HG03442 (cell line): ENCODE measurements around the gene CPA4.
"Not testable (repeated sequence)": the region's sequence is repeated elsewhere in the genome, so short reads cannot be mapped to it uniquely, and the experiment has no call there.

Experiments
- ATAC-seq: cut with Tn5 transposase; IDR thresholded peaks from one replicate; pipeline ENCODE4 v1.9.1; 2021; ENCODE audit warnings: mild to moderate bottlenecking, moderate library complexity; ENCODE audit not compliant: unreplicated experiment

CPA4 gene

DNA sequence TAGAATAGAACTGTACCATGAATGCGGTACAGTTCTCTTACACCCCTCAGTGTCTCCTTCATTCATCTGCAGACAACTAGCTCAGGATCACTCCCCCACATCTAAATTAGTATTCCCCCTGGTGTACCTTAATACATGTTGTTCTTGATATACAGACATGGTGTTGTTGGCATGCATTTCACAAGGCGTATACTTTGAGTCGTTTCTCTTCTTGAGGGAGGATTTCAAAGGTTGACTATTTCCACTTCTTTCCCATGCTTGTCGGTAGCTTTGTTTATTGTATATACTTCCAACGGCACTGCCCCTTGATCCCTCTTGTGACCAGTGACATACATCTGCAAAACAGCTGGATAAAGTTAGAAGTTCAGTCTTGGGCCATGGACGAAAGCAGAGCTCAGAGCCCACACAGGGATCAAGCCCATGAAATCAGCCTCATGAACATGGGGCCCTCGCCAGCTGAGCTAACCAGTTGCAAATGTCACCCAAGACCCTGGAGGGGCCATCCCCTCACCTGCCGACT is 8.6 kb downstream of the CPA4 start:
- no peak for ATAC-seq

- ATAC-seq: no peak
Measured at GRCh38 chr7:130302649-130303048, 9.7 kb downstream of the CPA4 start.

DNA sequence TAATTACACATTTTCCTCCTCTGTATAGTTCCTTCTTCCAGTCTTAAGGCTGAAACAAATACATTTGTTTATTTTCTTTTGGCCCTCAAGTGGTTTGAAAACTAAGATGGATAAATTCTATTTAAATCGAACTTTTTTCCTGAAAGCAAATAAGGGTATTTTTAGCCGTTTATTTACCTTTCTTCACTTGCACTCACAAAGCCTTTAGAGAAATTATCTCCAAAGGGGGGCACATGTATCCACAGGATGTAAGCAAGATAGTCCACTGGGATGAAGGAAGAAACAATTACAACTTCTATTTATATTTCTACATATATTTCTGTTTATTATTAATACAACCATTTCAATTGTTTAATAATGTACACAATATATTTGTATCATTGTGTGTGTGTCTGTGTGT is 10.2 kb downstream of the CPA4 start:
- no peak for ATAC-seq

DNA sequence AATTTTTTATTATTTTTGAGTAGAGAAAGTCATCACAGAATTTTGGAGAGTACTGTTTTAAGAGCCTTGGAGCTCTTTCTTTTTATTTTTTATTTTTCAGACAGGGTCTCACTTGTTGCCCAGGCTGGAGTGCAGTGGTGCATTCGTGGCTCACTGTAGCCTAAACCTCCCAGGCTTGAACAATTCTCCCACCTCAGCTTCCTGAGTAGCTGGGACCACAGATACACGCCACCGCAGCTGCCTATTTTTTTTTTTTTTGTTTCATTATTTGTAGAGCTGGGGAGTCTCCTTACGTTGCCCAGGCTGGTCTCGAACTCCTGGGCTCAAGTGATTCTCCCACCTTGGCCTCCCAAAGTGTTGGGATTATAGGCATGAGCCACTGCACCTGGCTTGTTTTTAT is 10.6 kb downstream of the CPA4 start:
- ATAC-seq: no peak

DNA sequence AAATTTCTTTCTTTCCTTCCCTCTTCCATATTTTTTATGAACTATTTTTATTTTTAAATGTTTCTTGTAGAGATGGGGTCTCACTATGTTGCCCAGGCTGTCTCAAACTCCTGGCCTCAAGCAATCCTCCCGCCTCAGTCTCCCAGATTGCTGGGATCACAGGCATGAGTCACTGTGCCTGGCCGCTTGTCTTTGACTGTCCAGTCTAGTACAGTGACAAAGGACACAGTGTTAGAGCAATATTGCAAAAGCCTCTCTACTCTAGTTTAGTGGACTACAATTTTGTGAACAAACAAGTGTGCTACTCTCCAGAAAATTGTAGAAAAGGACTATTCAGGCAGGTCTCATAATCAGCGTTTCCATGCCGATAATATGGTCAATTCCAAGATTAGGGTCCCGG is 11.0 kb downstream of the CPA4 start:
- ATAC-seq: no peak

DNA sequence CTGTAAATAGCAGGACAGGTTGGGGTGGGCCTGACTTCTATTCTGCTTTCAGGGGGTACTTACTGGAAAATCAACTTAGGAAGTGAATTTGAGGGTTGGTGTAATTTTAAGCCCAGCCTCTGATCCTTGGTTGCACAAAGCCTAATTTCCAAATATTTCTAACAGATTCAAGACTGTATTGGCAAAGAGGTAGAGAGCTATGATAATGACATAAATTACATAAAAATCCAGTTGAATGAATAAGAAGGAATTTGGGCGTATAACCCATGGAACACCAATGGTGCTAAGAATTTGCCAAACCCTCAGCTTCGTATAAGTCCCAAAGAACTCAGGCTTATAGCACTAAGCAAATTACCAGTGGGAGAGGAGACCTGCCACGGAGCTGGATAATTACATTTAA is 11.9 kb downstream of the CPA4 start:
- ATAC-seq: no peak

GRCh38 chr7:130305433-130306042 is 12.6 kb downstream of the CPA4 start:
- ATAC-seq: no peak

GRCh38 chr7:130309986-130310385 is 17.0 kb downstream of the CPA4 start:
- peak; percentile 34 for ATAC-seq

DNA sequence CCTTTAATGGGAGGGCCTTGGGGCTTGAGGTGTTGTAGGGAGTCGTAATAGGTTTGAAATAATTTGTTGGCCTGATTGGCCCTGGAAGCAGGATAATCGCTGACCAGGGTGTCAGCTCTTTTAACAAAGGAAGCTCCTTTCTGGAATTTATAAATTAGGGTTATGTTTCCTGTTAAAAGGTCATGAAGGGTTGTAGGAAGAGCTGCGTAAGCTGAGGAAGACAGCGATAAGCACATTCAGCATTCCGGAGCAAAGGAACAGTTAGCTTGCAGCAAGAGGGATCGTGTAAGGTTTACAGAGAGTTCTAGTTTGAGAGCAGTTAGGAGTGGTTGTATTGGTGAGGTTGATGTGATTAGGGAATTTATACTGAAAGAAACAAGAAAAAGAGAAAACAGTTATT is 21.3 kb downstream of the CPA4 start:
- ATAC-seq: no peak

- no peak for ATAC-seq
Measured at GRCh38 chr7:130319541-130319940, 26.6 kb downstream of the CPA4 start.

DNA sequence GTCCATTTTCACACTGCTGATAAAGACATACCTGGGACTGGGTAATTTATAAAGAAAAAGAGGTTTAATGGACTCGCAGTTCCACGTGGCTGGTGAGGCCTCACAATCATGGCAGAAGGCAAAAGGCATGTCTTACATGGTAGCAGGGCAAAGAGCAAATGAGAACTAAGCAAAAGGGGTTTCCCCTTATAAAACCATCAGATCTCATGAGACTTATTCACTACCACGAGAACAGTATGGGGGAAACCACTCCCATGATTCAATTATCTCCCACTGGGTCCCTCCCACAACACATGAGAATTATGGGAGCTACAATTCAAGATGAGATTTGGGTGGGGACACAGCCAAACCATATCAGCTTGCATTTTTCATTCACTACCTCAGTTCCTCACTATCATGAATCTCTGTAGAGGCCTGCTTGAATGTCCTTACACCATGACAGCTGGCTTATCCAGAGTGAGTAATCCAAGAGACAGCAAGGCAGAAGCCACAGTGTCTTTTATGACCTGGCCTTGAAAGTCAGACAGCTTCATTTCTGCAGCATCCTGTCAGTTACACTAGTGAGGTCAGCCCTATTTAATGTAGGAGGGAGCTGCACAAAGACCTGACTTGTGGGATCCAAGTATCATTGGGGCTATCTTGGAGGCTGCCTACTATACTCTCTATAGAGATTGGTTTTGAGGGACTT is 28.7 kb downstream of the CPA4 start:
- ATAC-seq: not testable (repeated sequence)

DNA sequence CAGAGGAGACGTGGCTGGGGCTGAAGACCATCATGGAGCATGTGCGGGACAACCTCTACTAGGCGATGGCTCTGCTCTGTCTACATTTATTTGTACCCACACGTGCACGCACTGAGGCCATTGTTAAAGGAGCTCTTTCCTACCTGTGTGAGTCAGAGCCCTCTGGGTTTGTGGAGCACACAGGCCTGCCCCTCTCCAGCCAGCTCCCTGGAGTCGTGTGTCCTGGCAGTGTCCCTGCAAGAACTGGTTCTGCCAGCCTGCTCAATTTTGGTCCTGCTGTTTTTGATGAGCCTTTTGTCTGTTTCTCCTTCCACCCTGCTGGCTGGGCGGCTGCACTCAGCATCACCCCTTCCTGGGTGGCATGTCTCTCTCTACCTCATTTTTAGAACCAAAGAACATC is 29.7 kb downstream of the CPA4 start:
- ATAC-seq: no peak

DNA sequence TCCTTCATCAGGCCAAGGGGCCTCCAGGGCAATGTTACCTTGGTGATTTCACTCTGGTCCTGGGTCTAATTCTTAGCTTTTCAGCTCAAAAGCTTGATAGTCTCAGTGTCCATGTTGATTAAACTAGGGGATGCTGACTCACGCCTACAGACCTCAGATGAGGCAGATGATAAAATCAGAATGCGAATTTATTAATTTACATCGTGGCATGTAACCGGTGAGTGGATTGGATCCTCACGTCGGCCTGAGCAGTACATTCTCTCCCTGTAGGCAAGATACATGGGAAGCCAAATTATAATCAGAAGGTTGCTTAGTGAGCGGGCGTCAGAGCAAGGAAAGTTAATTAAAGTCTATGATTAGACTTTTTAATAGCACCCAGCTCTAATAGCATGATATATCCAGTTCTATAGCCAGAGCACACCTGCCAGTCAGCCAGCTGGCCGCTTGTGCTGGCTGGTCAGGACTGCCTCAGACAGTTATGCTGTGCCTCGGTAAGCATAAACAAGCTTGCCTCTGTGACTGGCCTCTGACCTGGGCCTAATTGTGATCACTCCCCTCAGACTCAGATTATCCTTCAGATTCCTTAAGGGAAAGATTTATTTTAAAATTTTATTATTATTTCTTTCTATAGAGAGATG is 31.5 kb downstream of the CPA4 start:
- ATAC-seq: no peak

- no peak for ATAC-seq
Measured at GRCh38 chr7:130329681-130330080, 36.7 kb downstream of the CPA4 start.

DNA sequence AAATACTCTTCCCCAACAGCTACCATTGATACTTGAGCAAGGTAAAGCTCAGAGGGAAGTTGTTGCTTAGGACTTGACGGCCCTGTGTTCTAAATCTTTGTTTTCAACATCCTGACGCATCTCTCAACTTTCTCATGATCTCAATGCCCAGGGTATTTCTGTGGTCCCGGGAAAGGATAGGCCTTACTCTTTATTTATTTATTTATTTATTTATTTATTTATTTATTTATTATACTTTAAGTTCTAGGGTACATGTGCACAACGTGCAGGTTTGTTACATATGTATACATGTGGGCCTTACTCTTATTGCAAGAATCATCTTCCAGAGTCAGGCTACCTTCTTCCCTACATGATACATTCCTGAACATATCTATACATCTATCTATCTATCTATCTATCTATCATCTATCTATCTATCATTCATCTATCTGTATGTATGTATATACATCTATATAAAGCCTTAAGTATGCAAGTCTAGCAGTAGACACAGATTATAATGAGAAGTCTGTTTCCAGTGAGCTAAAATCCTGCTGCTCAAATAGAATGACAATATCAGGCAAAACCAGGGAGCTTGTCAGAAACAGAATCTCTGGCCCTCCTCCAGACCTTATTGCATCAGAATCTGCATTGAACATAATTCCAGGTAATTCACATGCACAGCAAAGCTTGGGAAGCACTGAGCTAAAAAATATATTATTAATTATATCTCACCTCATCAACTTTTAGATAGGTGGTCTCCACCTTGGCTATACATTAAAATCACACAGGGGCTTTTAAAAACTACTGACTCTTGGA is 39.5 kb downstream of the CPA4 start:
- no peak for ATAC-seq

DNA sequence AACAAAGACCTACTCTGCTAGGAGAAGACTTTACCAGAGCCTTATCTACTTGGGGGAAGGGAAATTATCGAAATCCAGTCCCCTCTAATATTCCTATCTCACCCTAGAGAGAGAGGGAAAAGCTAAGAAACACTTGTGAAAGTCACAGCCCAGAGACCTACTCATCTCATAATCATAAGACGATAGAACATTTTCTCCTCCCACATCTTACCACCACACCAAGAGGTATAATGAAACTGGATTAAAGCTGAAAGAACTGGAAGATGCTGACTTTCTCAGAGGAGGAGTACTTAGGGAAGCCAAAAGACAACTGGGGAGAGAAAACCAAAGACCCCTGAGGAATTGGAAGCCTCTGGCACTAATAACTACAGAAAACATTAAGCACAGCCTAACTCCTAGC is 40.9 kb downstream of the CPA4 start:
- no peak for ATAC-seq

DNA sequence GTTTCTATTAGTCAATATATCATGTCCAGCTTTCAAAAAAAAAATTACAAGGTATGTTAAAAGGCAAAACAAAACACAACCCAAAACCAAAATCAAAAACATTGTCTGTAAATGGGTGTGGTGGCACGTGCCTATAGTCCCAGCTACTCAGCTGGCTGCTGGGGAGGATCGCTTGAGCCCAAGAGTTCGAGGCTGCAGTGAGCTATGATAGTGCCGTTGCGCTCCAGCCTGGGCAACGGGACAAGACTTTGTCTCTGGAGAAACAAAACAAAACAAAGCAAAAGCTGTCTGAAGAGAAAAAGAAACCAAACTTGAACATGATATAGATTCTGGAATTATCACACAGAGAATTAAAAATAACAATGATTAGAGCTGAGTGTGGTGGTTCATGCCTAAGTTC is 41.3 kb downstream of the CPA4 start:
- no peak for ATAC-seq

DNA sequence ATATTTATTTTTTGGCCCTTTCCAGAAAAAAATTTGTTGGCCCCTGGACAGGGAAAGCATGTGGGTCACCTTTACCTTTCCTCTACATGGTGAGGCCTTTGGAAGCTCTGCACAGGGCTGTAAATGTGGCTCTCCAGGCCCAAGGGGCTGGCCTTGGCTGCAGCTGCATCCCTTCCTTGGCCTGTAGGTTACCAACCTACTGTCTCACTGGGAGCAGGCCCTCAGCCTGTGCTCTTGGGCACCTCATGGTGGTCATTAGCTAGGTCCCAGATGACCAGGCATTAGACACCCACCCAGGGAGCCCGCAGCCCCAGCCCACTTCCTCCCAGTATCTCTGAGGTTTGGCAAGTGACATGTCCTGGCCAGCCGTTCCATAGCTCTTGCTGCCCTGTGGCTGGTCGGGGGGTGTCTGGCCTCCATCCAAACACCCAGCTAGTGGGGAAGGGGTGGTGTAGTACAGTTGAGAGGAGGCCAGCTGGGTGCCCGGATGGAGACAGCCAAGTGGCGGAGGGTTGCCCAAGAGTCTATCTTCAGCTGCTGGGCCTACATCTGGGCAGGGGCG is 44.5 kb downstream of the CPA4 start:
- ATAC-seq: no peak

DNA sequence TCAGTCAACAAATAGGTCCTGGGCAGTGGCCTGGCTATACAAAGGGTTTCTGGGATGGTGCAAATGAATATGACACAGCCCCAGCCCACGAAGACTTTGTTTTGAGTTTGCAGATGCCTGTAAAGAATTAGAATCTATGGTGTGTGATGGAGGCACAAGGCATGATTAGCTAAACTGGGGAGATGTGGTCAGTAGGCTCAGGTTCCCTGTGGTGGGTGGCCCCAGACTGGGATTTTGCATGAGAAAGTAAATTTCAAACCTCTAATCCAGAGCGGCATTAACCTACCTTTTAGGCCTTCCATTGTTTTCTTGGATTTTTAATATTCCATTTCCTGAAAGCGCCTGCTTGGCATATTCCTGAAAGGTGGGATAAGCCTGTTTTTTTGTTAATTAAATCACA is 45.3 kb downstream of the CPA4 start:
- no peak for ATAC-seq

DNA sequence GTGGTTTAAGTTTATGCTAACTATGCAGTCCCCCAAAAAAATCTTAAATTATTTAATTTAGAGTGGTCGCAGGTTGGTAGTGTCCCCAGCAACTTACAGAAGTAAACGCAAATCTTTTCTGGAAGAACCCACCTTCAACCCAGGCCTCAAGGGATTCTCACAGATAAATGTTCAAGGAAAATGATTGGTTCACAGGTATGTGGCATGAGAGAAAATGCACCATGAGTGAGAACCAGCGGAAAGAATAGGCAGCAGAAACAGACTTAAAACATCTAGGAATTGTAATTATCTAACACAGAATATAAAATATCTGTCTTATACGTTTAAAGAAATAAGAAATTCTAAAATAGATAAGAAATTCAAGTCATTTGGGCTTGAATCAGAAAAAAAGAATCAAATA is 48.9 kb downstream of the CPA4 start:
- ATAC-seq: no peak

DNA sequence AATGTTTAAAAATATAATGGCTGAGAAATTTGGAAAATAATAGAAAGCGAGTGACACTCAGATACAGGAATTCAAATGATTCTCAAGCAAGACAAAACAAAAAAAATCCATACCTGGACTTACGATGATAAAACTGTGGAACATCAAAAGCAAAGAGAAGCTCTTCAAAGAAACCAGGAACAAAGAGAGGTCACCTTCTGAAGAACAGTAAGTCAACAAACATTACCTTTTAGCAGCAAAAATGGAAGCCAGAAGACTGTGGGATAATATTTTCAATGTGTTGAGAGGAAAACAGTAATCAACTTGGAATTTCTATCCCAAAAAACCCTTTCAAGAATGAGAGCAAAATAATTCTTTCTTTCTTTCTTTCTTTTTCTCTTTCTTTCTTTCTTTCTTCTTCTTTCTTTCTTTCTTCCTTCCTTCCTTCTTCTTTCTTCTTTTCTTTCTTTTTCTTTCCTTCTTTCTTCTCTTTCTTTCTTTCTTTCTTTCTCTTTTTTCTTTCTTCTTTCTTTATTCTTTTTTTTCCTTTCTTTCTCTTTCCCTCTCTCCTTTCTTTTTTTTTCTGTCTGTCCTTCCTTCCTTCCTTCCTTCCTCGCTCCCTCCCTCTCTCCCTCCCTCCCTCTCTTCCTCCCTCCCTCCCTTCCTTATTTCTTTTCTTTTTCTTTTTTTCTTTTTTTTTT is 49.9 kb downstream of the CPA4 start:
- ATAC-seq: no peak
